Dedifferentiated amniotic fluid mesenchymal stem cell (primary cell): ENCODE results near the gene ASH1L.
"Not testable (repeated sequence)": the region's sequence is repeated elsewhere in the genome, so short reads cannot be mapped to it uniquely, and the experiment has no call there.

Experiments
- DNase-seq: peaks from one replicate; pipeline ENCODE4 v3.0.0-alpha.2; 2016; ENCODE audit errors: extremely low spot score

The ASH1L gene

GRCh38 chr1:155307247-155307740 lies 255.3 kb downstream of the ASH1L start:
- no peak for DNase-seq

GRCh38 chr1:155305881-155306391 lies 256.7 kb downstream of the ASH1L start:
- no peak for DNase-seq

- DNase-seq: no peak
Measured at GRCh38 chr1:155304558-155305063, 258.0 kb downstream of the ASH1L start.

- no peak for DNase-seq
Measured at GRCh38 chr1:155301342-155301841, 261.2 kb downstream of the ASH1L start, which contains the start of gene PKLR. TSS of gene PKLR (minus strand) at chr1:155301438. CDS start at chr1:155301395, 43 bp downstream.

GRCh38 chr1:155300553-155301329 lies 261.9 kb downstream of the ASH1L start:
- DNase-seq: no peak

GRCh38 chr1:155300024-155300423 lies 262.6 kb downstream of the ASH1L start:
- DNase-seq: no peak

GRCh38 chr1:155297384-155297783 lies 265.2 kb downstream of the ASH1L start:
- DNase-seq: no peak

GRCh38 chr1:155296661-155297060 lies 265.9 kb downstream of the ASH1L start:
- DNase-seq: no peak

GRCh38 chr1:155295942-155296267 lies 266.7 kb downstream of the ASH1L start:
- no peak for DNase-seq

- no peak for DNase-seq
Measured at GRCh38 chr1:155295183-155295941, 267.2 kb downstream of the ASH1L start.

GRCh38 chr1:155294520-155295182 lies 268.0 kb downstream of the ASH1L start:
- DNase-seq: no peak

- no peak for DNase-seq
Measured at GRCh38 chr1:155293086-155293749, 269.4 kb downstream of the ASH1L start.

- not testable (repeated sequence) for DNase-seq
Measured at GRCh38 chr1:155291006-155291405, 271.6 kb downstream of the ASH1L start.

- no peak for DNase-seq
Measured at GRCh38 chr1:155287987-155288543, 274.5 kb downstream of the ASH1L start.

- no peak for DNase-seq
Measured at GRCh38 chr1:155286544-155286943, 276.1 kb downstream of the ASH1L start.

- no peak for DNase-seq
Measured at GRCh38 chr1:155285631-155286044, 277.0 kb downstream of the ASH1L start.
